Activated CD8-positive, alpha-beta memory T cell treated with anti-CD3 and anti-CD28 coated beads, Interleukin-2, amount 10 ng/mL, durations not matched to agents 7 days and 5 days (primary cell): ENCODE measurements around the gene PCYT1A. TPM values are rescaled to one million over a fixed set of nuclear protein-coding genes. Genes with fewer than 3 reads are reported as not detected.

Experiments used
- ATAC-seq: fragments of 150-1000 bp; cut with Tn5 transposase; one replicate; pipeline ENCODE4 v1.10.0; 2021; ENCODE audit warnings: moderate library complexity
- CTCF ChIA-PET: fragments of 350-600 bp; sonication (Branson Sonifier 250); formaldehyde crosslinking; loops from one replicate; lab custom pipeline; 2021; ENCODE audit warnings: antibody characterized with exemption; lab: Charles Lee
- DNase-seq: peaks from one replicate; pipeline ENCODE4 v3.0.0-alpha.2; 2020
- H3K27ac Mint-ChIP-seq: one replicate; pipeline ENCODE4 v1.8.0; 2021; ENCODE audit warnings: mild to moderate bottlenecking, mixed read lengths
- H3K27me3 Mint-ChIP-seq: one replicate; pipeline ENCODE4 v1.8.0; 2021; ENCODE audit warnings: mixed read lengths
- H3K36me3 Mint-ChIP-seq: one replicate; pipeline ENCODE4 v1.8.0; 2021; ENCODE audit warnings: mild to moderate bottlenecking, mixed read lengths
- H3K4me1 Mint-ChIP-seq: one replicate; pipeline ENCODE4 v1.8.0; 2021; ENCODE audit warnings: mixed read lengths
- H3K4me3 Mint-ChIP-seq: one replicate; pipeline ENCODE4 v1.8.0; 2021; ENCODE audit warnings: mild to moderate bottlenecking, moderate library complexity, mixed read lengths
- H3K9me3 Mint-ChIP-seq: one replicate; pipeline ENCODE4 v1.8.0; 2022; ENCODE audit warnings: low read depth, mixed read lengths
- total RNA-seq, 2 experiments: library from RNA; stranded (reverse); gene quantifications; one replicate each; pipeline ENCODE4 v1.2.3, GENCODE V29; 2021

PCYT1A gene
- total RNA-seq, 2 experiments from 2014 or later, result 57.7 to 61.6 TPM

GRCh38 chr3:196280689-196281440 is 6.7 kb downstream of the PCYT1A start:
- DNase-seq, result peak; percentile 80
- CTCF ChIA-PET, result interaction anchor here (0.9 to 3.0 kb wide), 7 partner anchors 13 to 248 kb away, joined by 3 to 11 read pairs (median 3); partner anchors contain the start of gene DYNLT2B
- Mint-ChIP-seq H3K4me1 (peaks cover 67% of the 10 kb centered on the region), H3K36me3 (peaks cover 20% of the 10 kb centered on the region), H3K27me3 (no peaks in the 10 kb centered on the region), H3K27ac (peak overlapping the region; percentile 48), H3K4me3 (peak overlapping the region; percentile 4), H3K9me3 (no peaks in the 10 kb centered on the region)
- peak; percentile 59 for ATAC-seq

- CTCF ChIA-PET, result interaction anchor here (1.5 to 2.0 kb wide), 2 partner anchors 10 to 14 kb away, joined by 3 to 8 read pairs; no protein-coding TSS in a partner anchor
- Mint-ChIP-seq H3K4me1 (peaks cover 63% of the 10 kb centered on the region), H3K9me3 (no peaks in the 10 kb centered on the region), H3K27me3 (no peaks in the 10 kb centered on the region), H3K27ac (peak overlapping the region; percentile 90), H3K4me3 (peak overlapping the region; percentile 69), H3K36me3 (peaks cover 40% of the 10 kb centered on the region)
- DNase-seq, result no peak
- no peak for ATAC-seq
Measured at GRCh38 chr3:196275126-196275525, 12.4 kb downstream of the PCYT1A start.

- Mint-ChIP-seq H3K36me3 (peaks cover 42% of the 10 kb centered on the region), H3K9me3 (no peaks in the 10 kb centered on the region), H3K27me3 (no peaks in the 10 kb centered on the region), H3K4me3 (peak overlapping the region; percentile 69), H3K4me1 (peaks cover 60% of the 10 kb centered on the region), H3K27ac (peak overlapping the region; percentile 90)
- CTCF ChIA-PET, result interaction anchor here (1.5 to 2.0 kb wide), 2 partner anchors 10 to 15 kb away, joined by 3 to 8 read pairs; no protein-coding TSS in a partner anchor
- ATAC-seq (peak; percentile 94), DNase-seq (peak; percentile 88)
Measured at GRCh38 chr3:196274585-196274984, 12.9 kb downstream of the PCYT1A start.

GRCh38 chr3:196273655-196274054 is 13.9 kb downstream of the PCYT1A start:
- CTCF ChIA-PET, result interaction anchor here (0.9 to 2.0 kb wide), 2 partner anchors 11 to 44 kb away, joined by 3 to 8 read pairs; partner anchors contain the start of gene DYNLT2B
- H3K27me3 Mint-ChIP-seq, result no peaks in the 10 kb centered on the region
- peak; percentile 47 for DNase-seq
- no peaks in the 10 kb centered on the region for H3K9me3 Mint-ChIP-seq
- no peak for ATAC-seq
- H3K36me3 Mint-ChIP-seq, result peaks cover 46% of the 10 kb centered on the region
- H3K27ac Mint-ChIP-seq, result peak overlapping the region; percentile 90
- H3K4me1 Mint-ChIP-seq, result peaks cover 59% of the 10 kb centered on the region
- H3K4me3 Mint-ChIP-seq, result peak overlapping the region; percentile 69

- ATAC-seq (no peak), DNase-seq (no peak)
- Mint-ChIP-seq H3K36me3 (peaks cover 44% of the 10 kb centered on the region), H3K9me3 (no peaks in the 10 kb centered on the region), H3K27ac (peak overlapping the region; percentile 90), H3K27me3 (no peaks in the 10 kb centered on the region), H3K4me1 (peaks cover 55% of the 10 kb centered on the region), H3K4me3 (no peak overlapping the region)
- CTCF ChIA-PET, result interaction anchor here (0.9 to 1.4 kb wide), 2 partner anchors 45 kb away, joined by 3 to 4 read pairs; partner anchors contain the start of gene DYNLT2B
Measured at GRCh38 chr3:196272826-196273225, 14.7 kb downstream of the PCYT1A start.

GRCh38 chr3:196270499-196270898 is 17.0 kb downstream of the PCYT1A start:
- Mint-ChIP-seq H3K27me3 (no peaks in the 10 kb centered on the region), H3K9me3 (no peaks in the 10 kb centered on the region), H3K4me3 (no peak overlapping the region), H3K36me3 (peaks cover 41% of the 10 kb centered on the region), H3K4me1 (peaks cover 50% of the 10 kb centered on the region), H3K27ac (peak overlapping the region; percentile 13)
- CTCF ChIA-PET, result no interaction called here
- ATAC-seq (no peak), DNase-seq (no peak)

- Mint-ChIP-seq H3K36me3 (peaks cover 43% of the 10 kb centered on the region), H3K4me1 (peaks cover 32% of the 10 kb centered on the region), H3K9me3 (no peaks in the 10 kb centered on the region), H3K27me3 (no peaks in the 10 kb centered on the region), H3K27ac (peak overlapping the region; percentile 67), H3K4me3 (no peak overlapping the region)
- no peak for ATAC-seq
- CTCF ChIA-PET, result interaction anchor here (0.5 to 1.7 kb wide), 4 partner anchors 16 to 275 kb away, joined by 3 to 6 read pairs (median 3); no protein-coding TSS in a partner anchor
- DNase-seq, result no peak
Measured at GRCh38 chr3:196268284-196269163, 19.0 kb downstream of the PCYT1A start.

- peaks cover 10% of the 10 kb centered on the region for H3K4me1 Mint-ChIP-seq
- H3K27ac Mint-ChIP-seq, result no peak overlapping the region
- no peak for ATAC-seq
- no peaks in the 10 kb centered on the region for H3K9me3 Mint-ChIP-seq
- no peak for DNase-seq
- H3K27me3 Mint-ChIP-seq, result no peaks in the 10 kb centered on the region
- CTCF ChIA-PET, result interaction anchor here (3.5 kb wide), 1 partner anchor 10 kb away, joined by 13 read pairs; no protein-coding TSS in a partner anchor
- H3K36me3 Mint-ChIP-seq, result peaks cover 37% of the 10 kb centered on the region
- no peak overlapping the region for H3K4me3 Mint-ChIP-seq
Measured at GRCh38 chr3:196263819-196264218, 23.7 kb downstream of the PCYT1A start.

- no peak for ATAC-seq
- CTCF ChIA-PET, result interaction anchor here (1.5 kb wide), 1 partner anchor 268 kb away, joined by 4 read pairs; no protein-coding TSS in a partner anchor
- Mint-ChIP-seq H3K4me1 (peaks cover 3% of the 10 kb centered on the region), H3K36me3 (peaks cover 34% of the 10 kb centered on the region), H3K9me3 (no peaks in the 10 kb centered on the region), H3K27me3 (no peaks in the 10 kb centered on the region), H3K4me3 (no peak overlapping the region), H3K27ac (no peak overlapping the region)
- DNase-seq, result no peak
Measured at GRCh38 chr3:196260784-196261183, 26.7 kb downstream of the PCYT1A start.

- Mint-ChIP-seq H3K9me3 (no peaks in the 10 kb centered on the region), H3K27ac (no peak overlapping the region), H3K4me3 (no peak overlapping the region), H3K27me3 (no peaks in the 10 kb centered on the region), H3K36me3 (peaks cover 28% of the 10 kb centered on the region), H3K4me1 (peaks cover 6% of the 10 kb centered on the region)
- DNase-seq (no peak), ATAC-seq (no peak)
- CTCF ChIA-PET, result interaction anchor here (1.0 to 1.9 kb wide), 4 partner anchors 10 to 267 kb away, joined by 3 to 5 read pairs (median 4); no protein-coding TSS in a partner anchor
Measured at GRCh38 chr3:196255776-196256175, 31.8 kb downstream of the PCYT1A start.

GRCh38 chr3:196254376-196255283 is 32.9 kb downstream of the PCYT1A start:
- Mint-ChIP-seq H3K9me3 (no peaks in the 10 kb centered on the region), H3K36me3 (peaks cover 27% of the 10 kb centered on the region), H3K4me1 (peaks cover 6% of the 10 kb centered on the region), H3K27me3 (no peaks in the 10 kb centered on the region), H3K4me3 (no peak overlapping the region), H3K27ac (peak overlapping the region; percentile 7)
- CTCF ChIA-PET, result interaction anchor here (0.6 to 1.9 kb wide), 13 partner anchors 7 to 268 kb away, joined by 3 to 13 read pairs (median 5); no protein-coding TSS in a partner anchor
- no peak for ATAC-seq
- no peak for DNase-seq

- H3K4me1 Mint-ChIP-seq, result peaks cover 10% of the 10 kb centered on the region
- H3K36me3 Mint-ChIP-seq, result peaks cover 35% of the 10 kb centered on the region
Measured at GRCh38 chr3:196251918-196252317, 35.6 kb downstream of the PCYT1A start.

More at GRCh38 chr3:196251918-196252317, 35.6 kb downstream of the PCYT1A start:
- DNase-seq (no peak), ATAC-seq (no peak)
- CTCF ChIA-PET, result interaction anchor here (0.7 to 1.5 kb wide), 4 partner anchors 17 to 261 kb away, joined by 3 to 6 read pairs (median 4); no protein-coding TSS in a partner anchor
- Mint-ChIP-seq H3K9me3 (no peaks in the 10 kb centered on the region), H3K27me3 (no peaks in the 10 kb centered on the region), H3K4me3 (no peak overlapping the region), H3K27ac (no peak overlapping the region)
